Measurements from ENCODE around the gene IL4R. TPM values are rescaled to one million over a fixed set of nuclear protein-coding genes. Genes with fewer than 3 reads are reported as not detected.

IL4R gene
- total and polyA plus RNA-seq, 2 experiments from 2014 or later: 6.4 to 17.6 TPM

DNA sequence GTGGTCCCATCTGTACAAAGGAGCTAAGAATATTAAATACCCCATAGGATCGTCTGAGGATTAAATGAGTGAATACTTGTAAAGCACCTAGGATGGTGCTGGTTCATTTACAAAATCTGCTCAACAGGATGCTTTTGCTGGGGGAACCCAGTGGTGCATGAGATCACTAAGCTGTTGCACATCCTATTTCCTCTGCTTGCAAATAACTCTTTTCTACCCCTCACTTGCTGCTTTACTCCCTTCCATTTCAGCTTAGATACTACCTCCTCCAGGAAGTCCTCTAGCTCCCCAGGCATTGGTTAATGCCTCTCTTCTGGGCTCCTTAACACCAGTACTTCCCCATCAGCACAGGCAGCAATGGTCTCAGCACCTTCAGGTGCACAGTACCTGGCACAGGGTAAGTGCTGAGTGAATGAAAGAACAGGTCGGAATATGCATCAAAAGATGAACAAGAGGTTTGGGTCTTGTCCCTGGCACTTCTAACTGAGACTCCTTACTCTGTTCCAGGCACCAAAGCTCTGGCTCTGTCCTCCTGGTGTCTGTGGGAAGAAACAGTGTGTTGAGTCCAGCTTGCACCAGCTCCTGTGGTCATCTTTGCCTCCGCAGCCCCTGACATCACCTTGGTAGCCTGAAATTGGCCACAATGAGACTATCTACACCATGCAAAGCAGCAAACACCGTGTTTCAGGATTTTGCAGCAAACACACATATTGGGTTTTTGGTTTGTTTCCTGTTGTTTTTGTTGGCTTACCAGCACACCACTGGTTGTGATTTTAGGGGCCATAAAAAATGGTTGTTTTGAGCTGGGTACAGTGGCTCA is 64.1 kb downstream of the IL4R start (continued):
- TF ChIP-seq NANOG (IDR thresholded peaks at IDR 0.05; ENCODE audit: borderline replicate concordance): no peak
- TF ChIP-seq, protein P1, sequence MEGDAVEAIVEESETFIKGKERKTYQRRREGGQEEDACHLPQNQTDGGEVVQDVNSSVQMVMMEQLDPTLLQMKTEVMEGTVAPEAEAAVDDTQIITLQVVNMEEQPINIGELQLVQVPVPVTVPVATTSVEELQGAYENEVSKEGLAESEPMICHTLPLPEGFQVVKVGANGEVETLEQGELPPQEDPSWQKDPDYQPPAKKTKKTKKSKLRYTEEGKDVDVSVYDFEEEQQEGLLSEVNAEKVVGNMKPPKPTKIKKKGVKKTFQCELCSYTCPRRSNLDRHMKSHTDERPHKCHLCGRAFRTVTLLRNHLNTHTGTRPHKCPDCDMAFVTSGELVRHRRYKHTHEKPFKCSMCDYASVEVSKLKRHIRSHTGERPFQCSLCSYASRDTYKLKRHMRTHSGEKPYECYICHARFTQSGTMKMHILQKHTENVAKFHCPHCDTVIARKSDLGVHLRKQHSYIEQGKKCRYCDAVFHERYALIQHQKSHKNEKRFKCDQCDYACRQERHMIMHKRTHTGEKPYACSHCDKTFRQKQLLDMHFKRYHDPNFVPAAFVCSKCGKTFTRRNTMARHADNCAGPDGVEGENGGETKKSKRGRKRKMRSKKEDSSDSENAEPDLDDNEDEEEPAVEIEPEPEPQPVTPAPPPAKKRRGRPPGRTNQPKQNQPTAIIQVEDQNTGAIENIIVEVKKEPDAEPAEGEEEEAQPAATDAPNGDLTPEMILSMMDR (conservative IDR thresholded peaks at IDR 0.05; ENCODE audit: low read depth in 2 of 2): no peak
- no peak for TF ChIP-seq POLR2AphosphoS5 (IDR thresholded peaks at IDR 0.05; ENCODE audit: low read depth)
- TF ChIP-seq, protein P2, sequence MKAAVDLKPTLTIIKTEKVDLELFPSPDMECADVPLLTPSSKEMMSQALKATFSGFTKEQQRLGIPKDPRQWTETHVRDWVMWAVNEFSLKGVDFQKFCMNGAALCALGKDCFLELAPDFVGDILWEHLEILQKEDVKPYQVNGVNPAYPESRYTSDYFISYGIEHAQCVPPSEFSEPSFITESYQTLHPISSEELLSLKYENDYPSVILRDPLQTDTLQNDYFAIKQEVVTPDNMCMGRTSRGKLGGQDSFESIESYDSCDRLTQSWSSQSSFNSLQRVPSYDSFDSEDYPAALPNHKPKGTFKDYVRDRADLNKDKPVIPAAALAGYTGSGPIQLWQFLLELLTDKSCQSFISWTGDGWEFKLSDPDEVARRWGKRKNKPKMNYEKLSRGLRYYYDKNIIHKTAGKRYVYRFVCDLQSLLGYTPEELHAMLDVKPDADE (IDR thresholded peaks at IDR 0.05): no peak
- TF ChIP-seq STAT1 (IDR thresholded peaks at IDR 0.05; ENCODE audit: unreplicated experiment): no peak
- TF ChIP-seq ZNF114 (CRISPR knock-in tag; IDR thresholded peaks at IDR 0.05): no peak
- no peak for TF ChIP-seq CREB1 (CRISPR knock-in tag; IDR thresholded peaks at IDR 0.05; ENCODE audit: low read depth)

DNA sequence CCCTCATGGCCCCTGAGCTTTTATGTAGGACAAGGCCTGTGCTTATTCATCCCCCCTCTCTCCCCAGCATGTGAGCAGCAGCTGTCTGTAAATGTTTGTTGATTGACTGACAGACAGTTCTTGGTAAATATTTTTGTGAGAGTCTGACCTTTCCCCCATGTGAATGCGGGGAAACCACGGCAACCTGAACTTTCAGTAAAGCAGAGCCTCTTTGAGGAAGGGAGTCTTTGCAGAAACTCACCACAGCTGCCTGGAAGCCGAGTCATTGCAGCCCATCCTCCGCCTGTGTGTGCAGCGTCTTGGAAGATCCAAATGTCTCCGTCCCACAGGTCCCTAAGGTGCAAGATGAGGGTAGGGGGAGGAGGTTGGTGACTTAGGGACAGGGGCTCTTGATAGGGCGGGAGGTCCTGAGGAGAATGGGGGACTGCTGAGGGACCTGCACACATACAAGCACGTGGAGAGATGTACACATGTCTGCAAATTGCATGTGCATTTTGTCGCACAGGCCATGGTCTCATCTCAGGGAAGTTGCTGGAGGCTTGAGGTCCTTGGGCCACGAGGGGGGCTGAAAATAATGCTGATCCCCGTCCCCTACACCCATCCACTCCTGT is 65.2 kb downstream of the IL4R start:
- H3K27ac ChIP-seq (ENCODE audit: low read depth): no peak overlapping the region
- H3K27me3 Mint-ChIP-seq (ENCODE audit: insufficient read depth, low read depth, poor library complexity): peaks cover 7% of the 10 kb centered on the region
- H3K27me3 ChIP-seq (ENCODE audit: insufficient read depth): no peaks in the 10 kb centered on the region
- no peaks in the 10 kb centered on the region for H3K79me2 ChIP-seq (replicated peaks; ENCODE audit: insufficient read depth)
- H3K4me1 Mint-ChIP-seq: no peaks in the 10 kb centered on the region
- ATAC-seq (no peak), DNase-seq (ENCODE audit: low spot score) (no peak)
- H3K4me2 ChIP-seq: no peak overlapping the region
- no peaks in the 10 kb centered on the region for H3K4me1 ChIP-seq (ENCODE audit: insufficient read depth)
- no peaks in the 10 kb centered on the region for H3K36me3 ChIP-seq (ENCODE audit: insufficient read depth)
- peaks cover 8% of the 10 kb centered on the region for H3K9me3 Mint-ChIP-seq
- H3K36me3 Mint-ChIP-seq (ENCODE audit: low read depth): no peaks in the 10 kb centered on the region; the same call in 2 of the 3 replicates
- H3K4me3 Mint-ChIP-seq: no peak overlapping the region
- peak overlapping the region; percentile 28; the same call in 1 of the 2 replicates for H3K27ac Mint-ChIP-seq
- 0 out of 2 replicates have a peak, but pooled peaks cover 3% of the 10 kb centered on the region for H3K9me2 ChIP-seq (ENCODE audit: insufficient read depth)
- H3F3A ChIP-seq (replicated peaks; ENCODE audit: low read depth): no peaks in the 10 kb centered on the region
- no peak overlapping the region for H2AFZ ChIP-seq
- no peak overlapping the region for H3K4me3 ChIP-seq
- no peaks in the 10 kb centered on the region for H4K20me1 ChIP-seq (replicated peaks; ENCODE audit: insufficient read depth)
- TF ChIP-seq, protein P3, sequence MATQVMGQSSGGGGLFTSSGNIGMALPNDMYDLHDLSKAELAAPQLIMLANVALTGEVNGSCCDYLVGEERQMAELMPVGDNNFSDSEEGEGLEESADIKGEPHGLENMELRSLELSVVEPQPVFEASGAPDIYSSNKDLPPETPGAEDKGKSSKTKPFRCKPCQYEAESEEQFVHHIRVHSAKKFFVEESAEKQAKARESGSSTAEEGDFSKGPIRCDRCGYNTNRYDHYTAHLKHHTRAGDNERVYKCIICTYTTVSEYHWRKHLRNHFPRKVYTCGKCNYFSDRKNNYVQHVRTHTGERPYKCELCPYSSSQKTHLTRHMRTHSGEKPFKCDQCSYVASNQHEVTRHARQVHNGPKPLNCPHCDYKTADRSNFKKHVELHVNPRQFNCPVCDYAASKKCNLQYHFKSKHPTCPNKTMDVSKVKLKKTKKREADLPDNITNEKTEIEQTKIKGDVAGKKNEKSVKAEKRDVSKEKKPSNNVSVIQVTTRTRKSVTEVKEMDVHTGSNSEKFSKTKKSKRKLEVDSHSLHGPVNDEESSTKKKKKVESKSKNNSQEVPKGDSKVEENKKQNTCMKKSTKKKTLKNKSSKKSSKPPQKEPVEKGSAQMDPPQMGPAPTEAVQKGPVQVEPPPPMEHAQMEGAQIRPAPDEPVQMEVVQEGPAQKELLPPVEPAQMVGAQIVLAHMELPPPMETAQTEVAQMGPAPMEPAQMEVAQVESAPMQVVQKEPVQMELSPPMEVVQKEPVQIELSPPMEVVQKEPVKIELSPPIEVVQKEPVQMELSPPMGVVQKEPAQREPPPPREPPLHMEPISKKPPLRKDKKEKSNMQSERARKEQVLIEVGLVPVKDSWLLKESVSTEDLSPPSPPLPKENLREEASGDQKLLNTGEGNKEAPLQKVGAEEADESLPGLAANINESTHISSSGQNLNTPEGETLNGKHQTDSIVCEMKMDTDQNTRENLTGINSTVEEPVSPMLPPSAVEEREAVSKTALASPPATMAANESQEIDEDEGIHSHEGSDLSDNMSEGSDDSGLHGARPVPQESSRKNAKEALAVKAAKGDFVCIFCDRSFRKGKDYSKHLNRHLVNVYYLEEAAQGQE (IDR thresholded peaks at IDR 0.05; ENCODE audit: unreplicated experiment): no peak
- TF ChIP-seq STAT1 (IDR thresholded peaks at IDR 0.05; ENCODE audit: unreplicated experiment) (no peak), POLR2AphosphoS5 (IDR thresholded peaks at IDR 0.05; ENCODE audit: low read depth) (no peak), JUNB (IDR thresholded peaks at IDR 0.05; ENCODE audit: unreplicated experiment) (no peak), EZH2 (IDR thresholded peaks at IDR 0.05; ENCODE audit: low read depth, unreplicated experiment) (no peak), CREB1 (CRISPR knock-in tag; IDR thresholded peaks at IDR 0.05; ENCODE audit: low read depth) (no peak), ZNF331 (CRISPR knock-in tag; IDR thresholded peaks at IDR 0.05; ENCODE audit: low read depth) (no peak), EZH2phosphoT487 (IDR thresholded peaks at IDR 0.05; ENCODE audit: unreplicated experiment) (no peak), ZNF114 (CRISPR knock-in tag; IDR thresholded peaks at IDR 0.05) (no peak), NANOG (IDR thresholded peaks at IDR 0.05; ENCODE audit: borderline replicate concordance) (no peak)
- TF ChIP-seq, protein P1 (conservative IDR thresholded peaks at IDR 0.05; ENCODE audit: low read depth in 2 of 2): no peak
- TF ChIP-seq, protein P2 (IDR thresholded peaks at IDR 0.05): no peak

Data from GM23338 (cell line).